NCI-H460 (cell line): Measurements from ENCODE around the gene GDPD5. TPM values are rescaled to one million over a fixed set of nuclear protein-coding genes. Genes with fewer than 3 reads are reported as not detected.

Source experiments
- DNase-seq: peaks from one replicate; pipeline ENCODE4 v3.0.0-alpha.2; 2016; ENCODE audit warnings: low read depth; ENCODE audit errors: extremely low read depth
- total RNA-seq: library from RNA; depleted of rRNA; stranded (reverse); fragments of >200 nt; shearing (Covaris generic); gene quantifications from 2 replicates; pipeline ENCODE4 v1.2.3, GENCODE V29; 2014

The GDPD5 gene
- total RNA-seq, 1 experiment from 2014 or later, result 6.5 TPM

- DNase-seq, result no peak
Measured at GRCh38 chr11:75516886-75517285, 8.9 kb downstream of the GDPD5 start.

GRCh38 chr11:75516140-75516539, 9.6 kb downstream of the GDPD5 start:
- no peak for DNase-seq

- no peak for DNase-seq
Measured at GRCh38 chr11:75514596-75514995, 11.1 kb downstream of the GDPD5 start.

- DNase-seq, result peak; percentile 59
Measured at GRCh38 chr11:75513250-75513649, 12.5 kb downstream of the GDPD5 start.

GRCh38 chr11:75510723-75511019, 15.1 kb downstream of the GDPD5 start:
- no peak for DNase-seq

- no peak for DNase-seq
Measured at GRCh38 chr11:75510004-75510722, 15.6 kb downstream of the GDPD5 start.

- DNase-seq, result no peak
Measured at GRCh38 chr11:75509020-75509720, 16.6 kb downstream of the GDPD5 start.

GRCh38 chr11:75508051-75508561, 17.6 kb downstream of the GDPD5 start:
- DNase-seq, result no peak

GRCh38 chr11:75507571-75507970, 18.2 kb downstream of the GDPD5 start:
- no peak for DNase-seq

GRCh38 chr11:75506827-75507226, 18.9 kb downstream of the GDPD5 start:
- no peak for DNase-seq

GRCh38 chr11:75505916-75506692, 19.6 kb downstream of the GDPD5 start:
- DNase-seq, result no peak

GRCh38 chr11:75504501-75504900, 21.2 kb downstream of the GDPD5 start:
- no peak for DNase-seq

GRCh38 chr11:75503531-75504099, 22.1 kb downstream of the GDPD5 start:
- DNase-seq, result no peak

GRCh38 chr11:75502138-75502537, 23.6 kb downstream of the GDPD5 start:
- DNase-seq, result no peak

- no peak for DNase-seq
Measured at GRCh38 chr11:75500742-75501141, 25.0 kb downstream of the GDPD5 start.

GRCh38 chr11:75499423-75500190, 26.1 kb downstream of the GDPD5 start:
- peak; percentile 14 for DNase-seq

- DNase-seq, result no peak
Measured at GRCh38 chr11:75498556-75499255, 27.0 kb downstream of the GDPD5 start.

GRCh38 chr11:75497788-75498409, 27.8 kb downstream of the GDPD5 start:
- no peak for DNase-seq

GRCh38 chr11:75496305-75496752, 29.4 kb downstream of the GDPD5 start:
- DNase-seq, result no peak
